Kidney epithelial cell (primary cell): Measurements from ENCODE around the gene POLN. TPM values are rescaled to one million over a fixed set of nuclear protein-coding genes. Genes with fewer than 3 reads are reported as not detected.

Source experiments
- DNase-seq: peaks from one replicate; pipeline ENCODE4 v3.0.0-alpha.2; 2010; ENCODE audit warnings: low read depth
- H3K27me3 ChIP-seq: 2 replicates; pipeline ENCODE4 v1.6.0; 2011; ENCODE audit warnings: low read length; ENCODE audit not compliant: control insufficient read depth, insufficient read depth
- H3K36me3 ChIP-seq: 2 replicates; pipeline ENCODE4 v1.5.1; 2011; ENCODE audit warnings: low read length; ENCODE audit not compliant: control insufficient read depth, insufficient read depth
- H3K4me3 ChIP-seq: 2 replicates; pipeline ENCODE4 v1.5.1; 2011; ENCODE audit warnings: low read depth, mild to moderate bottlenecking, control low read depth, low read length
- CTCF ChIP-seq: IDR thresholded peaks from 2 replicates; pipeline ENCODE4 v1.5.1; 2011; ENCODE audit warnings: mild to moderate bottlenecking, moderate library complexity, low read length, control low read depth, inconsistent platforms; ENCODE audit not compliant: insufficient read depth, poor library complexity, severe bottlenecking
- total RNA-seq: library from RNA; depleted of rRNA; stranded (reverse); fragments of >200 nt; gene quantifications from 2 replicates; pipeline ENCODE4 v1.2.3, GENCODE V29; 2015

Gene POLN
- total RNA-seq, 1 donor from 2014 or later = 0.38 TPM

- no peaks in the 10 kb centered on the region for H3K27me3 ChIP-seq
- peaks cover 2% of the 10 kb centered on the region for H3K36me3 ChIP-seq
- no peak overlapping the region for H3K4me3 ChIP-seq
- no peak for DNase-seq
- TF ChIP-seq CTCF = no peak
Measured at GRCh38 chr4:2250357-2251072, 8.6 kb upstream of the POLN start.

GRCh38 chr4:2249526-2250356 is 7.8 kb upstream of the POLN start:
- H3K36me3 ChIP-seq = peaks cover 2% of the 10 kb centered on the region
- no peaks in the 10 kb centered on the region for H3K27me3 ChIP-seq
- H3K4me3 ChIP-seq = no peak overlapping the region
- TF ChIP-seq CTCF = no peak
- no peak for DNase-seq

GRCh38 chr4:2248821-2249261 is 6.9 kb upstream of the POLN start:
- Histone ChIP-seq H3K4me3 (no peak overlapping the region), H3K27me3 (no peaks in the 10 kb centered on the region), H3K36me3 (peaks cover 2% of the 10 kb centered on the region)
- DNase-seq = no peak
- TF ChIP-seq CTCF = no peak

- Histone ChIP-seq H3K36me3 (peaks cover 2% of the 10 kb centered on the region), H3K27me3 (no peaks in the 10 kb centered on the region), H3K4me3 (no peak overlapping the region)
- TF ChIP-seq CTCF = no peak
- DNase-seq = no peak
Measured at GRCh38 chr4:2248044-2248780, 6.3 kb upstream of the POLN start.

GRCh38 chr4:2247128-2248043 is 5.5 kb upstream of the POLN start:
- no peak for TF ChIP-seq CTCF
- Histone ChIP-seq H3K4me3 (no peak overlapping the region), H3K36me3 (no peaks in the 10 kb centered on the region), H3K27me3 (no peaks in the 10 kb centered on the region)
- DNase-seq = no peak
